Esophagus (tissue), 2 donors: ENCODE results near the gene C7orf33. TPM values are rescaled to one million over a fixed set of nuclear protein-coding genes. Genes with fewer than 3 reads are reported as not detected.

ENCODE experiments used
- H3K27ac ChIP-seq, 2 donors: one replicate each; pipeline ENCODE4 v1.5.1; 2013; ENCODE audit warnings: low read depth in 2 of 2, mild to moderate bottlenecking in 2 of 2, inconsistent platforms in 1 of 2, low read length in 1 of 2, moderate library complexity in 1 of 2
- H3K27me3 ChIP-seq, 2 donors: one replicate each; pipeline ENCODE4 v1.6.1; 2013; ENCODE audit warnings: low read length in 2 of 2, control low read depth in 1 of 2, mild to moderate bottlenecking in 1 of 2; ENCODE audit not compliant: insufficient read depth in 2 of 2, control insufficient read depth in 1 of 2
- H3K36me3 ChIP-seq, 2 donors: one replicate each; pipeline ENCODE4 v1.6.1; 2013; ENCODE audit warnings: low read length in 1 of 2; ENCODE audit not compliant: control insufficient read depth in 2 of 2, insufficient read depth in 2 of 2
- H3K4me1 ChIP-seq, 2 donors: one replicate each; pipeline ENCODE4 v1.6.1; 2013; ENCODE audit warnings: low read length in 1 of 2; ENCODE audit not compliant: control insufficient read depth in 2 of 2, insufficient read depth in 2 of 2
- H3K4me3 ChIP-seq, 2 donors: one replicate each; pipeline ENCODE4 v1.5.1; 2013; ENCODE audit warnings: low read length in 2 of 2, mild to moderate bottlenecking in 2 of 2, low read depth in 1 of 2, moderate library complexity in 1 of 2
- H3K9me3 ChIP-seq, 2 donors: one replicate each; pipeline ENCODE4 v1.6.1; 2013; ENCODE audit warnings: mild to moderate bottlenecking in 2 of 2, low read depth in 1 of 2, low read length in 1 of 2, moderate library complexity in 1 of 2; ENCODE audit not compliant: control insufficient read depth in 2 of 2, insufficient read depth in 1 of 2
- WGBS, 2 donors: extraction: QIAGEN DNeasy Blood & Tissue Kit; methylation state at CpG; one replicate each; pipeline ENCODE4 v1.1.7; 2013; 5-methylcytosine and 5-hydroxymethylcytosine counted together
- polyA plus RNA-seq, 2 donors: library from polyadenylated mRNA; stranded (reverse); fragments of 200-250 nt; gene quantifications; one replicate each; pipeline ENCODE4 v1.2.3, GENCODE V29; 2013
- donor health status: healthy with polysubstance abuse.
- donor health status: Bipolar disorder and iron deficiency.

Gene C7orf33, protein sequence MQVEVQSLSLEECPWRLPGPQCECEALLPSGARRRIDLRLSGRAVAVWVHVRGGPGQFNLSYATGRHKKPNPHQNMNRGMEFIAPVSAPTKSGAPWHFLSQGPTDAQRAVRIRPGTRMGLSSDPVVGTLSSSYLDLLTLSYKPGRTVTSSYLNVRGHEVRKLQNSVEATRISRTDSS
- not detected for polyA plus RNA-seq

DNA sequence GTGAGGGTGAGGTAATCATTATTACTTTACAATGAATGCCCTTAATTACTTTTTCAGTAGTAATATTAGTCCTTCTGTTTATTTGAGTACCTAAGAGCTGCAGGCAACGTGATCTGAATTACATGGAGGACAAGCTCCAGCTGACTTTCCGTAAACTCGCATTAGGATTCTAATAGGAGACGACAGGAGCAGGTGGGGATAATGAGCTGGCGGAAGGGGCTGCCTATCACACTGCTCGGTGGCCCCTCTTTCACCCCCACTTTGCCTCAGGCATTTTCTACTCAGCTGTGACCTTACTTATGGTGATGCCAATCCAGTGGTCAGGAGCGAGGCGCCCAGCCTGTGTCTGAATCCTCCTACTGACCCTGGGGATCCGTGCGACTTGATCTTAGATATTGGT lies at the start of gene C7orf33:
C7orf33 (plus strand) TSS at position 296 of the 400 bp plus-strand sequence. CDS start 160 bp downstream, outside the sequence.
- no peak within 1 kb of the TSS for H3K27ac ChIP-seq
- H3K4me3 ChIP-seq, result no peak within 1 kb of the TSS
- no peaks in the 10 kb centered on the region for H3K4me1 ChIP-seq
- 75 to 81% methylated on average over 10 of the region's 10 CpGs for WGBS, 2 donors
- no peaks in the 10 kb centered on the region for H3K36me3 ChIP-seq
- no peaks in the 10 kb centered on the region for H3K9me3 ChIP-seq
- no peaks in the 10 kb centered on the region for H3K27me3 ChIP-seq

- H3K9me3 ChIP-seq, result no peaks in the 10 kb centered on the region
- H3K4me1 ChIP-seq, result peaks cover 0 to 2% of the 10 kb centered on the region in 2 donors
- H3K27ac ChIP-seq, result no peak overlapping the region
- H3K27me3 ChIP-seq, result no peaks in the 10 kb centered on the region
- 85 to 89% methylated on average over 6 of the region's 6 CpGs for WGBS, 2 donors
- no peaks in the 10 kb centered on the region for H3K36me3 ChIP-seq
- no peak overlapping the region for H3K4me3 ChIP-seq
These were observed 48.6 kb upstream of the C7orf33 start for GRCh38 chr7:148541891-148542504.

GRCh38 chr7:148543302-148543701 lies 47.3 kb upstream of the C7orf33 start:
- no peaks in the 10 kb centered on the region for H3K9me3 ChIP-seq
- H3K4me3 ChIP-seq, result no peak overlapping the region
- no peaks in the 10 kb centered on the region for H3K36me3 ChIP-seq
- H3K27ac ChIP-seq, result no peak overlapping the region
- 94 to 95% methylated on average over 8 of the region's 8 CpGs for WGBS, 2 donors
- H3K27me3 ChIP-seq, result no peaks in the 10 kb centered on the region
- H3K4me1 ChIP-seq, result peaks cover 0 to 2% of the 10 kb centered on the region in 2 donors

GRCh38 chr7:148545172-148545571 lies 45.4 kb upstream of the C7orf33 start:
- H3K36me3 ChIP-seq, result no peaks in the 10 kb centered on the region
- H3K4me1 ChIP-seq, result peaks cover 0 to 2% of the 10 kb centered on the region in 2 donors
- WGBS, 2 donors, result 87% methylated on average over 6 of the region's 6 CpGs
- H3K27ac ChIP-seq, result no peak overlapping the region
- no peaks in the 10 kb centered on the region for H3K9me3 ChIP-seq
- no peaks in the 10 kb centered on the region for H3K27me3 ChIP-seq
- no peak overlapping the region for H3K4me3 ChIP-seq

GRCh38 chr7:148545932-148546331 lies 44.6 kb upstream of the C7orf33 start:
- Histone ChIP-seq H3K4me3 (no peak overlapping the region), H3K27me3 (no peaks in the 10 kb centered on the region), H3K9me3 (no peaks in the 10 kb centered on the region), H3K36me3 (no peaks in the 10 kb centered on the region), H3K4me1 (no peaks in the 10 kb centered on the region), H3K27ac (no peak overlapping the region)
- 80 to 87% methylated on average over 4 of the region's 4 CpGs for WGBS, 2 donors

GRCh38 chr7:148546857-148547256 lies 43.7 kb upstream of the C7orf33 start:
- H3K4me3 ChIP-seq, result no peak overlapping the region
- 88 to 90% methylated on average over 8 of the region's 8 CpGs for WGBS, 2 donors
- no peaks in the 10 kb centered on the region for H3K4me1 ChIP-seq
- no peaks in the 10 kb centered on the region for H3K36me3 ChIP-seq
- H3K27ac ChIP-seq, result no peak overlapping the region
- no peaks in the 10 kb centered on the region for H3K27me3 ChIP-seq
- H3K9me3 ChIP-seq, result no peaks in the 10 kb centered on the region

DNA sequence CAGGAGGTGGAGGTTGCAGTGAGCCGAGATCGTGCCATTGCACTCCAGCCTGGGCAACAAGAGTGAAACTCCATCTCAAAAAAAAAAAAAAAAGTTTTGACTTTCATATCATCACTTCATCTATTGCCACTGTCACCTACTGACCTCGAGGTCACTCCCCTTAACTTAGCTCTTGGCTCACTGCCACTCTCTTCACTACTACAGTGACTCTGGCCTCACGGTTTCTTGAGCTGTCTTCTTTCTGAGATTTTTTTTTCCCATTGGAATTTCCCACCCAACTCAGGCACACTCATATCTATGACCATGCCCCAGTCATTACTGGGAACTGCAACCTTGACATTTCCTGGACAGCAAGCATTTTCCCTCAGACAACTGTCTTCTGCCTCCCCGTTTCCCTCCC lies 42.6 kb upstream of the C7orf33 start:
- WGBS, 2 donors, result 60 to 74% methylated on average over 3 to 5 of the region's 5 CpGs
- H3K27me3 ChIP-seq, result no peaks in the 10 kb centered on the region
- no peak overlapping the region for H3K4me3 ChIP-seq
- no peak overlapping the region for H3K27ac ChIP-seq
- no peaks in the 10 kb centered on the region for H3K9me3 ChIP-seq
- H3K36me3 ChIP-seq, result no peaks in the 10 kb centered on the region
- no peaks in the 10 kb centered on the region for H3K4me1 ChIP-seq

GRCh38 chr7:148553979-148554378 lies 36.6 kb upstream of the C7orf33 start:
- Histone ChIP-seq H3K27me3 (no peaks in the 10 kb centered on the region), H3K4me3 (no peak overlapping the region), H3K27ac (no peak overlapping the region), H3K4me1 (no peaks in the 10 kb centered on the region), H3K9me3 (no peaks in the 10 kb centered on the region), H3K36me3 (no peaks in the 10 kb centered on the region)
- 95 to 98% methylated on average over 3 of the region's 3 CpGs for WGBS, 2 donors

- Histone ChIP-seq H3K4me1 (no peaks in the 10 kb centered on the region), H3K9me3 (no peaks in the 10 kb centered on the region), H3K4me3 (no peak overlapping the region), H3K27me3 (no peaks in the 10 kb centered on the region), H3K27ac (no peak overlapping the region), H3K36me3 (no peaks in the 10 kb centered on the region)
- 63 to 76% methylated on average over 3 of the region's 3 CpGs for WGBS, 2 donors
These were observed 33.7 kb upstream of the C7orf33 start for GRCh38 chr7:148556892-148557291.

DNA sequence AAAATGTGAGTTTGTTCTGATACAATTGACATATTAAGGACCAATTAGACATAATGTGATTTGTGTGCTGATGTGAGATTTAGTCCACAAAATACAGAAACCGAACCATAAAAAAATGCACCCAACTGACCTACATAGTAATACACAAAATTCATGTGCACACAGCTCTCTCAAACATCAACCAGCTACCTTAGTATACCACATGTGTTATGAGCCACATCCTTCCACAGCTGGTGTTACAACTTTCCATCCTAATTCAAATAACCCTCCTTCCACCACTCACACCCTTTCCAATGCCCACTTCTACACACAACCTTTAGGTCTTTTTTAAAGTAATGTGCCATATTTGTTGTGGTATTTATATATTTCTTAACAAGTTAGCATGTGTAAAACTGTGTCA lies 31.7 kb upstream of the C7orf33 start:
- H3K4me3 ChIP-seq, result no peak overlapping the region
- WGBS, 2 donors, result 89 to 93% methylated on average over 1 of the region's 1 CpG
- no peaks in the 10 kb centered on the region for H3K36me3 ChIP-seq
- H3K9me3 ChIP-seq, result peaks cover 0 to 2% of the 10 kb centered on the region in 2 donors
- H3K27ac ChIP-seq, result no peak overlapping the region
- no peaks in the 10 kb centered on the region for H3K4me1 ChIP-seq
- H3K27me3 ChIP-seq, result no peaks in the 10 kb centered on the region
